CD4-positive, alpha-beta memory T cell (primary cell): ENCODE measurements around the gene MAPK11. TPM values are rescaled to one million over a fixed set of nuclear protein-coding genes. Genes with fewer than 3 reads are reported as not detected.

Source experiments
- CTCF ChIA-PET: fragments of 350-600 bp; sonication (Branson Sonifier 250); formaldehyde crosslinking; loops from one replicate; lab custom pipeline; 2021; ENCODE audit warnings: inconsistent platforms; ENCODE audit not compliant: partially characterized antibody; lab: Charles Lee
- POLR2A ChIA-PET: fragments of 350-600 bp; sonication (Branson Sonifier 250); formaldehyde crosslinking; loops from one replicate; lab custom pipeline; 2021; ENCODE audit not compliant: partially characterized antibody; lab: Charles Lee
- DNase-seq, 5 donors: peaks; one replicate each; pipeline versions ENCODE4 v3.0.0 to v3.0.0-alpha.2; 2020 to 2022; ENCODE audit warnings: mixed read lengths in 1 of 5
- H3K27ac ChIP-seq: one replicate; pipeline ENCODE4 v1.7.0; 2013; ENCODE audit warnings: low read depth, low read length
- H3K27me3 ChIP-seq: 2 replicates; pipeline ENCODE4 v1.7.0; 2013; ENCODE audit warnings: mild to moderate bottlenecking, low read length, moderate library complexity; ENCODE audit not compliant: insufficient read depth
- H3K36me3 ChIP-seq: 2 replicates; pipeline ENCODE4 v1.7.0; 2013; ENCODE audit warnings: mild to moderate bottlenecking, low read length, moderate library complexity; ENCODE audit not compliant: insufficient read depth
- H3K4me1 ChIP-seq: 2 replicates; pipeline ENCODE4 v1.7.0; 2013; ENCODE audit warnings: mild to moderate bottlenecking, low read length, moderate library complexity; ENCODE audit not compliant: insufficient read depth
- H3K4me3 ChIP-seq, 2 donors: one replicate each; pipeline ENCODE4 v1.7.0; 2013; ENCODE audit warnings: low read length in 2 of 2, mild to moderate bottlenecking in 1 of 2
- H3K9me3 ChIP-seq, 2 donors: one replicate each; pipeline ENCODE4 v1.7.0; 2013; ENCODE audit warnings: low read length in 2 of 2, control low read depth in 1 of 2; ENCODE audit not compliant: control insufficient read depth in 1 of 2
- H3K27ac Mint-ChIP-seq, 7 donors: one replicate each; pipeline ENCODE4 v1.8.0; 2020 to 2021; ENCODE audit warnings: mixed read lengths in 7 of 7, mild to moderate bottlenecking in 6 of 7, inconsistent platforms in 3 of 7, moderate library complexity in 3 of 7
- H3K27me3 Mint-ChIP-seq, 2 donors: one replicate each; pipeline ENCODE4 v1.8.0; 2020 to 2021; ENCODE audit warnings: mixed read lengths in 2 of 2
- H3K36me3 Mint-ChIP-seq, 2 donors: one replicate each; pipeline ENCODE4 v1.8.0; 2020 to 2021; ENCODE audit warnings: mixed read lengths in 2 of 2, inconsistent platforms in 1 of 2, mild to moderate bottlenecking in 1 of 2
- H3K4me1 Mint-ChIP-seq, 4 donors: one replicate each; pipeline ENCODE4 v1.8.0; 2020 to 2021; ENCODE audit warnings: mixed read lengths in 4 of 4, mild to moderate bottlenecking in 1 of 4
- H3K4me3 Mint-ChIP-seq, 8 donors: one replicate each; pipeline ENCODE4 v1.8.0; 2020 to 2021; ENCODE audit warnings: mixed read lengths in 8 of 8, mild to moderate bottlenecking in 7 of 8, moderate library complexity in 6 of 8, inconsistent platforms in 3 of 8
- H3K9me3 Mint-ChIP-seq, 8 donors: one replicate each; pipeline ENCODE4 v1.8.0; 2020 to 2021; ENCODE audit warnings: mixed read lengths in 8 of 8, mild to moderate bottlenecking in 5 of 8, inconsistent platforms in 3 of 8, moderate library complexity in 1 of 8
- intact Hi-C: fragments of 100-400 bp; cut with micrococcal nuclease; formaldehyde crosslinking; loops from one replicate; pipeline ENCODE4 v1.15.1; 2023
- polyA plus RNA-seq, 2 donors: library from polyadenylated mRNA; unstranded; fragments of 300-500 nt; fragmentation: Illumina TruSeq; gene quantifications; one replicate each; pipeline ENCODE4 v1.2.3, GENCODE V29; 2021
- total RNA-seq, 2 experiments: library from RNA; stranded (reverse); gene quantifications; one replicate each; pipeline ENCODE4 v1.2.3, GENCODE V29; 2021

MAPK11 gene
- total and polyA plus RNA-seq, 4 experiments from 2014 or later, result 0.10 to 1.7 (median 1.1) TPM

DNA sequence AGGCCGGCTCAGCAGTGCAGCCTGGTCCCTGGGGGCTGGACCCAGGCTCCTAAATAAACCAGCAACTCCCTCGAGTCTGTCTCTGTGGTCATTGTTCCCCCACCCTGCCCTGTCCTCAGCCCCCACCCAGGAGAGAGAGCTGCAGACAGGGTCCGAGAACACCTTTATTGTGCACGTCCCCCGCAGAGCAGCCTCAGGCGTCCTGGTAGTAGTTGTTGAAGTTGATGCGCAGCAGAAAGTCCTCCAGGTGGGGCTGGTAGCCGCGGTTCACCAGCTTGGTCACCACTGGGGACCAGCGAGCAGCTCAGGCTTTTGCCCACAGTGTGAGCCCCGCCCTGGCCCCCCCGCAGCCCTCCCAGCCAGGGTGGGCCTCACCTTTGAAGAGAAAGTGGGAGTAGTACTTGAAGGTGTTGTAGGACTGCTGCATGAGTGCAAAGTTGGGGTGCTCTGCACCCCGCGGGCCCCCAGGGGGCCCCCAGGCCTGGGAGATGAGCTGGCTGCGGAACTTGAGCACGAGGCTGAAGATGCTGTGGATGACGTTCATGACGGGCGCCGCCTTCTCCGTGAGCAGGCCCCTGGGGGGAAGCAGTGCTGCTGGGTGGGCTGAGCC, 52.5 kb downstream of the MAPK11 start:
- Histone ChIP-seq H3K9me3 (no peaks in the 10 kb centered on the region), H3K4me3 (no peak overlapping the region), H3K27ac (no peak overlapping the region), H3K36me3 (peaks cover 50% of the 10 kb centered on the region), H3K4me1 (no peaks in the 10 kb centered on the region), H3K27me3 (no peaks in the 10 kb centered on the region)
- Mint-ChIP-seq H3K36me3 (peaks cover 23 to 52% of the 10 kb centered on the region in 2 donors), H3K4me1 (peaks cover 5 to 19% (median 7%) of the 10 kb centered on the region in 4 donors), H3K4me3 (no peak overlapping the region), H3K27ac (peak overlapping the region in 1 of 7 donors; percentile 64), H3K9me3 (peaks cover 0 to 1% (median 0%) of the 10 kb centered on the region in 8 donors), H3K27me3 (no peaks in the 10 kb centered on the region)
- peak in 1 of 5 donors; percentile 44 for DNase-seq
- POLR2A ChIA-PET, result interaction anchor here (1.2 kb wide), 1 partner anchor 27 kb away, joined by 3 read pairs; no protein-coding TSS in a partner anchor
- CTCF ChIA-PET, result no interaction called here
- intact Hi-C loops, result no loop called here

- H3K27ac ChIP-seq, result no peak overlapping the region
- ChIA-PET POLR2A (no interaction called here), CTCF (interaction anchor here (1.1 kb wide), 1 partner anchor 68 kb away, joined by 3 read pairs; no protein-coding TSS in a partner anchor)
- no peaks in the 10 kb centered on the region for H3K9me3 ChIP-seq
- no peaks in the 10 kb centered on the region for H3K4me1 ChIP-seq
- H3K27me3 Mint-ChIP-seq, result no peaks in the 10 kb centered on the region
- intact Hi-C loops, result no loop called here
- no peaks in the 10 kb centered on the region for H3K27me3 ChIP-seq
- H3K4me3 ChIP-seq, result no peak overlapping the region
- H3K36me3 ChIP-seq, result peaks cover 51% of the 10 kb centered on the region
- peak in 1 of 5 donors; percentile 30 for DNase-seq
- H3K4me3 Mint-ChIP-seq, result no peak overlapping the region
- peaks cover 0 to 1% (median 0%) of the 10 kb centered on the region in 8 donors for H3K9me3 Mint-ChIP-seq
- H3K27ac Mint-ChIP-seq, result peak overlapping the region in 1 of 7 donors; percentile 64
- peaks cover 28 to 52% of the 10 kb centered on the region in 2 donors for H3K36me3 Mint-ChIP-seq
- H3K4me1 Mint-ChIP-seq, result peaks cover 8 to 26% (median 11%) of the 10 kb centered on the region in 4 donors
These were observed 53.3 kb downstream of the MAPK11 start for GRCh38 chr22:50216684-50217520.

DNA sequence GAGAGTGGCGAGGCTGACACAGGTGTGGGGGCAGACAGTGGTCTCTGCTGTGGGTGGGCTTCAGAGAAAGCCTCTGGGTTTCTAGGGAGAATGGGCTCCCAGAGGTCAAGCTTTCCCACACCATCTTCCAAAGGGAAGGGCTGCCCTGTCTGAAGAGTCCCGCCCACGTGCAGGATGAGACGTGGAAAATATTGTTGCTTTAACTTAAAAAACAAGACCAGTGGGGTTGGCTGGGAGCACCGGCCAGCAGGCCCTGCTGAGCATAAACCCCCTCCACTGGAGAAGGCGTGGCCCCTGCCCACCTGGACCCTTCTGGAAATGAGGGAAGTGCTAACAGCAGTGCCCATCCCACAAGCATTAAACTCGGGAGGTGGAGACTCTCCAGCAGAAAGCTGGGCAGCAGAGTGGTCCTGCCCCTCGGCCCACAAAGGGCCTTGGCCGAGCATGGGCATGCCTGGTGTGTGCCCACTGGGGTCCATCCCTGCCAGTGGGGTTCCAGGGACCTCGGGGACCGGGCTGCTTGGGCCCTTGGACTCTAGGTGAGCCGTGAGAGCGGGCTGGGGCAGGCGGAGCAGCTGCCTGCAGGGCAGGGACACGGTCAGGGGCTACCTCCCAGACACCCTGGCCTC, 54.0 kb downstream of the MAPK11 start:
- Mint-ChIP-seq H3K4me1 (peaks cover 9 to 28% (median 12%) of the 10 kb centered on the region in 4 donors), H3K36me3 (peaks cover 31 to 53% of the 10 kb centered on the region in 2 donors), H3K27ac (no peak overlapping the region), H3K4me3 (no peak overlapping the region), H3K27me3 (no peaks in the 10 kb centered on the region), H3K9me3 (peaks cover 0 to 1% (median 0%) of the 10 kb centered on the region in 8 donors)
- Histone ChIP-seq H3K4me1 (no peaks in the 10 kb centered on the region), H3K4me3 (no peak overlapping the region), H3K27me3 (no peaks in the 10 kb centered on the region), H3K9me3 (no peaks in the 10 kb centered on the region), H3K27ac (no peak overlapping the region), H3K36me3 (peaks cover 44% of the 10 kb centered on the region)
- POLR2A ChIA-PET, result interaction anchor here (0.7 kb wide), 1 partner anchor 25 kb away, joined by 4 read pairs; no protein-coding TSS in a partner anchor
- CTCF ChIA-PET, result interaction anchor here (1.1 kb wide), 1 partner anchor 67 kb away, joined by 3 read pairs; no protein-coding TSS in a partner anchor
- DNase-seq, result peak in 1 of 5 donors; percentile 10
- intact Hi-C loops, result no loop called here

GRCh38 chr22:50215297-50216054, 54.7 kb downstream of the MAPK11 start:
- DNase-seq, result peak in 1 of 5 donors; percentile 37
- H3K9me3 Mint-ChIP-seq, result no peaks in the 10 kb centered on the region
- ChIA-PET CTCF (interaction anchor here (0.8 to 1.3 kb wide), 4 partner anchors 23 to 448 kb away, joined by 3 to 4 read pairs (median 3); no protein-coding TSS in a partner anchor), POLR2A (interaction anchor here (0.7 to 1.9 kb wide), 3 partner anchors 24 to 30 kb away, joined by 3 to 5 read pairs (median 4); no protein-coding TSS in a partner anchor)
- H3K4me1 Mint-ChIP-seq, result peaks cover 9 to 33% (median 12%) of the 10 kb centered on the region in 4 donors
- peaks cover 44% of the 10 kb centered on the region for H3K36me3 ChIP-seq
- peaks cover 32 to 54% of the 10 kb centered on the region in 2 donors for H3K36me3 Mint-ChIP-seq
- H3K4me3 ChIP-seq, result no peak overlapping the region
- intact Hi-C loops, result no loop called here
- H3K27ac Mint-ChIP-seq, result peak overlapping the region in 1 of 7 donors; percentile 55
- no peaks in the 10 kb centered on the region for H3K27me3 Mint-ChIP-seq
- no peaks in the 10 kb centered on the region for H3K27me3 ChIP-seq
- no peak overlapping the region for H3K4me3 Mint-ChIP-seq
- H3K4me1 ChIP-seq, result no peaks in the 10 kb centered on the region
- no peaks in the 10 kb centered on the region for H3K9me3 ChIP-seq
- H3K27ac ChIP-seq, result no peak overlapping the region

Other genes starting within 250 kb of the MAPK11 start
- gene TTLL8, start 212.1 kb downstream of the MAPK11 start, total RNA-seq, result not detected
- not detected for gene TTLL8, start 212.1 kb downstream of the MAPK11 start, polyA plus RNA-seq
- not detected for gene MLC1, start 185.0 kb downstream of the MAPK11 start, total RNA-seq
- under 1 TPM in 1 of 2 donors, not detected in 1; 0.28 TPM for gene MLC1, start 185.0 kb downstream of the MAPK11 start, polyA plus RNA-seq
- gene MOV10L1, start 180.4 kb downstream of the MAPK11 start, total RNA-seq, result not detected
- gene MOV10L1, start 180.4 kb downstream of the MAPK11 start, polyA plus RNA-seq, result not detected
- gene PANX2, start 99.6 kb downstream of the MAPK11 start, total RNA-seq, result not detected
- not detected for gene PANX2, start 99.6 kb downstream of the MAPK11 start, polyA plus RNA-seq
- gene TRABD, start 84.5 kb downstream of the MAPK11 start, total RNA-seq, result 100 to 1,000 TPM; 124 to 126 TPM
- gene TRABD, start 84.5 kb downstream of the MAPK11 start, polyA plus RNA-seq, result 10 to 100 TPM; 51.5 to 61.4 TPM
- gene SELENOO, start 69.4 kb downstream of the MAPK11 start, total RNA-seq, result 10 to 100 TPM; 33.8 to 34.8 TPM
- 1 to 10 TPM; 2.0 to 6.6 TPM for gene SELENOO, start 69.4 kb downstream of the MAPK11 start, polyA plus RNA-seq
- 100 to 1,000 TPM; 132 to 133 TPM for gene TUBGCP6, start 25.4 kb downstream of the MAPK11 start, total RNA-seq
- 10 to 100 TPM; 16.5 to 20.5 TPM for gene TUBGCP6, start 25.4 kb downstream of the MAPK11 start, polyA plus RNA-seq
- 100 to 1,000 TPM; 141 to 151 TPM for gene HDAC10, start 19.1 kb downstream of the MAPK11 start, total RNA-seq
- 1 to 10 TPM; 3.8 to 6.8 TPM for gene HDAC10, start 19.1 kb downstream of the MAPK11 start, polyA plus RNA-seq
- 1 to 10 TPM; 2.9 TPM for gene MAPK12, start 8.7 kb downstream of the MAPK11 start, total RNA-seq
- gene MAPK12, start 8.7 kb downstream of the MAPK11 start, polyA plus RNA-seq, result under 1 TPM in 1 of 2 donors, not detected in 1; 0.05 TPM
- 1 to 10 TPM; 2.8 to 4.6 TPM for gene PLXNB2, start 37.3 kb upstream of the MAPK11 start, total RNA-seq
- gene PLXNB2, start 37.3 kb upstream of the MAPK11 start, polyA plus RNA-seq, result under 1 TPM in 1 of 2 donors, not detected in 1; 0.40 TPM
- 1 to 10 TPM; 1.5 to 2.4 TPM for gene DENND6B, start 56.6 kb upstream of the MAPK11 start, total RNA-seq
- under 1 TPM; 0.22 to 0.36 TPM for gene DENND6B, start 56.6 kb upstream of the MAPK11 start, polyA plus RNA-seq
- 10 to 100 TPM; 80.1 to 91.2 TPM for gene PPP6R2, start 72.9 kb upstream of the MAPK11 start, total RNA-seq
- 10 to 100 TPM; 13.3 to 27.7 TPM for gene PPP6R2, start 72.9 kb upstream of the MAPK11 start, polyA plus RNA-seq
- 100 to 1,000 TPM; 217 to 221 TPM for gene SBF1, start 204.7 kb upstream of the MAPK11 start, total RNA-seq
- gene SBF1, start 204.7 kb upstream of the MAPK11 start, polyA plus RNA-seq, result 10 to 100 TPM; 13.2 to 42.9 TPM
- 1 to 10 TPM; 4.4 to 4.5 TPM for gene ADM2, start 211.2 kb upstream of the MAPK11 start, total RNA-seq
- under 1 TPM; 0.07 to 0.48 TPM for gene ADM2, start 211.2 kb upstream of the MAPK11 start, polyA plus RNA-seq
- not detected for gene MIOX, start 216.5 kb upstream of the MAPK11 start, total RNA-seq
- gene MIOX, start 216.5 kb upstream of the MAPK11 start, polyA plus RNA-seq, result not detected
- 100 to 1,000 TPM; 152 to 155 TPM for gene LMF2, start 237.3 kb upstream of the MAPK11 start, total RNA-seq
- gene LMF2, start 237.3 kb upstream of the MAPK11 start, polyA plus RNA-seq, result 10 to 100 TPM; 21.7 to 33.8 TPM
- gene NCAPH2, start 237.8 kb upstream of the MAPK11 start, total RNA-seq, result 10 to 100 TPM; 81.1 to 81.8 TPM
- gene NCAPH2, start 237.8 kb upstream of the MAPK11 start, polyA plus RNA-seq, result 10 to 100 TPM; 36.4 to 36.9 TPM